ENCODE results near the gene MED31. TPM values are rescaled to one million over a fixed set of nuclear protein-coding genes. Genes with fewer than 3 reads are reported as not detected.

The MED31 gene
- total and polyA plus RNA-seq, 2 donors (not counting 3 experiments of a cell fraction or from before 2014, with no cell fraction given) = 13.7 to 29.4 TPM

Small RNA genes within 50 kb of the gene (microRNA-seq; reads per million reads assigned to microRNA genes)
- not detected for gene MIR4520-1 (ENCODE audit: borderline number of aligned reads, borderline replicate concordance)
- gene MIR4520-2 (ENCODE audit: borderline number of aligned reads, borderline replicate concordance) = not detected

Small RNA genes within 50 kb of the gene (small RNA-seq; reads per million reads assigned to genes)
- gene MIR4520-1 (ENCODE audit: insufficient read depth, insufficient read length, low read depth, low replicate concordance) (not detected), gene RNA5SP435 (ENCODE audit: insufficient read depth, insufficient read length, low read depth, low replicate concordance) (not detected)

Other genes with a start within 250 kb of the MED31 start
- not detected in 2 replicates for gene AIPL1, start 216.5 kb downstream of the MED31 start, total RNA-seq
- gene AIPL1, start 216.5 kb downstream of the MED31 start, polyA plus RNA-seq = not detected in 2 replicates
- gene PIMREG, start 207.2 kb downstream of the MED31 start, total RNA-seq = 35.3 and 37.7 TPM in 2 replicates
- gene PIMREG, start 207.2 kb downstream of the MED31 start, polyA plus RNA-seq = 26.3 and 28.3 TPM in 2 replicates
- 0.76 and 1.9 TPM in 2 replicates for gene PITPNM3, start 95.0 kb downstream of the MED31 start, total RNA-seq
- 1.0 and 1.1 TPM in 2 replicates for gene PITPNM3, start 95.0 kb downstream of the MED31 start, polyA plus RNA-seq
- 20.1 and 23.9 TPM in 2 replicates for gene KIAA0753, start 10.9 kb downstream of the MED31 start, total RNA-seq
- 3.7 and 5.3 TPM in 2 replicates for gene KIAA0753, start 10.9 kb downstream of the MED31 start, polyA plus RNA-seq
- 101 and 103 TPM in 2 replicates for gene TXNDC17, start 10.5 kb downstream of the MED31 start, total RNA-seq
- gene TXNDC17, start 10.5 kb downstream of the MED31 start, polyA plus RNA-seq = 220 and 297 TPM in 2 replicates
- 1.4 and 1.6 TPM in 2 replicates for gene C17orf100, start 157 bp upstream of the MED31 start, total RNA-seq
- gene C17orf100, start 157 bp upstream of the MED31 start, polyA plus RNA-seq = 0.99 and 1.6 TPM in 2 replicates
- not detected in 2 replicates for gene SLC13A5, start 61.8 kb upstream of the MED31 start, total RNA-seq
- 0.03 TPM in 2 replicates for gene SLC13A5, start 61.8 kb upstream of the MED31 start, polyA plus RNA-seq
- gene XAF1, start 104.4 kb upstream of the MED31 start, total RNA-seq = 15.0 and 21.5 TPM in 2 replicates
- 3.8 and 6.3 TPM in 2 replicates for gene XAF1, start 104.4 kb upstream of the MED31 start, polyA plus RNA-seq
- gene FBXO39, start 124.6 kb upstream of the MED31 start, total RNA-seq = 0.20 and 0.99 TPM in 2 replicates
- gene FBXO39, start 124.6 kb upstream of the MED31 start, polyA plus RNA-seq = 2.7 and 3.1 TPM in 2 replicates
- not detected in 2 replicates for gene TEKT1, start 180.1 kb upstream of the MED31 start, total RNA-seq
- not detected in 2 replicates for gene TEKT1, start 180.1 kb upstream of the MED31 start, polyA plus RNA-seq

Data from endothelial cell of umbilical vein (primary cell).